AG10803 (cell line): Measurements from ENCODE around the gene ACVR1B.

Experiments used
- DNase-seq: peaks from one replicate; pipeline ENCODE4 v3.0.0; 2010; ENCODE audit warnings: low read depth
- H3K4me3 ChIP-seq: 2 replicates; pipeline ENCODE4 v1.5.1; 2011; ENCODE audit warnings: mild to moderate bottlenecking, low read length, control low read depth
- CTCF ChIP-seq: conservative IDR thresholded peaks from 2 replicates; pipeline ENCODE4 v1.5.1; 2011; ENCODE audit warnings: mild to moderate bottlenecking, low read length, control low read depth, inconsistent platforms

Gene ACVR1B

GRCh38 chr12:52026263-52026662 is 74.8 kb downstream of the ACVR1B start:
- H3K4me3 ChIP-seq = no peak overlapping the region
- TF ChIP-seq CTCF = no peak

GRCh38 chr12:52027085-52027843 is 75.8 kb downstream of the ACVR1B start:
- no peak for DNase-seq
- no peak overlapping the region for H3K4me3 ChIP-seq
- TF ChIP-seq CTCF = no peak

More at GRCh38 chr12:52026263-52026662, 74.8 kb downstream of the ACVR1B start:
- no peak for DNase-seq

- no peak overlapping the region for H3K4me3 ChIP-seq
- DNase-seq = no peak
- TF ChIP-seq CTCF = no peak
Measured at GRCh38 chr12:52029685-52030084, 78.2 kb downstream of the ACVR1B start.

GRCh38 chr12:52032446-52032803 is 80.9 kb downstream of the ACVR1B start:
- peak; percentile 69 for DNase-seq
- TF ChIP-seq CTCF = no peak
- H3K4me3 ChIP-seq = peak overlapping the region; percentile 44

GRCh38 chr12:52032804-52033445 is 81.4 kb downstream of the ACVR1B start:
- peak overlapping the region; percentile 54 for H3K4me3 ChIP-seq
- DNase-seq = peak; percentile 96
- TF ChIP-seq CTCF = no peak

- no peak for TF ChIP-seq CTCF
- H3K4me3 ChIP-seq = peak overlapping the region; percentile 54
- no peak for DNase-seq
Measured at GRCh38 chr12:52033446-52034140, 82.1 kb downstream of the ACVR1B start.
